GF-D8 (cell line): ENCODE measurements around the gene MTA2.
"Not testable (repeated sequence)": the region's sequence is repeated elsewhere in the genome, so short reads cannot be mapped to it uniquely, and the experiment has no call there.

Source experiments
- DNase-seq: peaks from one replicate; lab custom pipeline; 2025; lab: John Stamatoyannopoulos, UW

The MTA2 gene

GRCh38 chr11:62592146-62592815 is 9.4 kb downstream of the MTA2 start:
- no peak for DNase-seq

DNA sequence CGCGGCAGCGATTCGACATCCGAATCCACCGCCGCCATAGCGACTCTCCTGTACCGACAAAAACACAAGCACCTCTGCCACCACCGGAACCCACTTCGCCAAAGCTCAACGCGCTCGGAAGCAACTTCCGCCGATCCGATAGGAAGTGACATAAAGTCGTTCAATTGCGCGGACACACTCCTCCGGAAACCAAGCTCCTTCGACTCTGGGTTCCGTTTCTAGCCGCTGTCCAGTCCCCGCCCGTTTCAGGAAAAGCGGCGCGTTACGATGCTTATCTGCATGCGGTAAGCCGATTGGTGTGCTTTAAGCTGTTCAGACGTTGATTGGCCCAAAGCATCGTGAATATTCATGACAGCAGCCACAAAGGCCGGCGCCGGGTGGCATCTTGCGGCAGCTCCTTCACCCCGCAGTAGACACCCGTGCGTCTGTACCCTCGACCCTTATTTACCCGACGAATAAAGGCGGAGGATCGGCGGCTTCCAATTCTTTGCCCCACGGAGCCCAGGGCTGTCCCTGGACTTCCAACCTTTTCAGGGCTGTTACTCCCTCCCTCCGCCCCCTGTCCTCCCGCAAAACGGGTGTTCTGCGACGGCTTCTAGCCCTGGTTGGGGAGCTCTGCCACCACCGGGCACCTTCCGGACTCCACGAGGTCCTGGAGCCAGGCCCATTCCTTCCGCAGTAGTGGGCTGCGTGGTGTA is 10.1 kb downstream of the MTA2 start, which contains the start of gene TUT1:
Gene TUT1 (minus strand): TSS at position 76 of the 698 bp plus-strand sequence. CDS start 38 bp downstream, at position 38.
- peak; percentile 99 for DNase-seq

DNA sequence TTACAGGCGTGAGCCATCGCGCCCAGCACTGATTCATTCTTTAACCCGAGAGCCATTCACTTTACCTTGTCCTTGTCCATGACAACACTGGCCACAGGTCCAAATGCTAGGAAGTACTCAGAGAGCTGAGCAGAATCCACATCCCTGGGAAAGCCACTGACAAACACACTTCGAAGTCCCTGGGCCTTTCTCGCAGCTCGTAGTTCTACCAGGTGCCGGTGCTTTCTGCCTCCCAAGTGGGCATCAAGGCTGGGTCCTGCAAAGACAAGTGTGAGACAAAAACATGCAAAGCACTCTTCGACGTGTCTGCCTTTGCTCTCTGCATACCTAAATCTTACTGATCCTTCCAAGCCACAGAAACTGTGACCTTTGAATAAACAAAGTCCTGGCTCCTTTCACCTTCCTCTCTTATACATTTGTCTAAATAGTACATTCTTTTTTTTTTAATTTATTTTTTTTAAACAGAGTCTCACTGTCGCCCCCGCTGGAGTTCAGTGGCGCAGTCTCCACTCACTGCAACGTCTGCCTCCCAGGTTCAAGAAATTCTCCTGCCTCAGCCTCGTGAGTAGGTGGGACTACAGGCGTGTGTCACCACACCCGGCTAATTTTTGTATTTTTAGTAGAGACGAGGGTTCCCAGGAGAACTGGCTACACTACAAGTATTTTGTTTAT is 12.6 kb downstream of the MTA2 start:
- DNase-seq = no peak

DNA sequence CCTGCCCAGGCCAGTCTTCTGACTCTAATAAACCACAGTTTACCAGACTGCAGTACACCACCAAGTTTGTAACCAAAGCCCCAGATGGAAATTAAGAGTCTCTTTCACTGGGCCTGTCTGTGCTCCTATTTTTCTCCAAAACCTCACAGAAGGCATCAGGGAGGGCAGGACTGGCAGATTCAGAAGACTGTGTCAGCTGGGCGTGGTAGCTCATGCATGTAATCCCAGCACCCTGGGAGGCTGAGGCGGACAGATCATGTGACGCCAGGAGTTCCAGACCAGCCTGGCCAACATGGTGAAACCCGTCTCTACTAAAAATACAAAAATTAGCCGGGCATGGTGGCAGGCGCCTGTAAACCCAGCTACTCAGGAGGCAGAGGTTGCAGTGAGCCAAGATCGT is 16.3 kb downstream of the MTA2 start:
- DNase-seq = not testable (repeated sequence)

GRCh38 chr11:62581735-62582134 is 19.9 kb downstream of the MTA2 start:
- not testable (repeated sequence) for DNase-seq

DNA sequence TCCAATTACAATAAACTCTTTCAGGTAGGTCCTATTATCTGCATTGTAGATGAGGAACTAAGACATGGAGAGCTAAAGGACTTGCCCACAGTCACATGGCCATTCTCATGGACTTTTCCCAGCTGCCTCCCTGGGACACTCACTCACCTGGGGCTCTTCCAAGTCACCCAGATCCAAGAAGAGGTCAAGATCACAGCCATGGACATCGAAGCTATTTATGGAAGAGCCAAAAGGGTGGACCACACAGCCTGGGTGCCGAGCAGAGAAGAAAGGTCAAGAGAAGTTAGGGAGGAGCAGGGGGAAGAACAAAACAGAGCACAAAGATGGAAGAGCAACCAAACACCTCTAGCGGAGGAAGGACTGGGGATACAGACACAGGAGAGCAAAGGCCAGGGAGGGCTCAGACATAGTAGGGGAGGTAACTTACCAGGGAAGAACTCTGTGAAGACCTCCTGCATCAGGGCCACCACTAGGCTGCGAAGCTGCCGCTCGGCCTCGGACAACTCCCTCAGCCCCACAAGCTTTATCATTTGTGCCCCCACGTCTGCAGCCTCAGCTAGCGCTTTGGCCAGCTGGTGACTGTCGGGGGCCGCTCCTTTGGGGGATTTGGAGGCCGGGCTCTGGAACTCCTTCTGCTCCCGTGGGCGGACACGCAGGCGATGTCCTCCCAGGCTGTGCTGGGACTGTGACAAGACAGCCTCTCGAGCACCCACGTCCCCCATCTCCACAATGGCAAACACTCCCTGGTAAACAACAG is 20.5 kb downstream of the MTA2 start:
- DNase-seq = no peak

DNA sequence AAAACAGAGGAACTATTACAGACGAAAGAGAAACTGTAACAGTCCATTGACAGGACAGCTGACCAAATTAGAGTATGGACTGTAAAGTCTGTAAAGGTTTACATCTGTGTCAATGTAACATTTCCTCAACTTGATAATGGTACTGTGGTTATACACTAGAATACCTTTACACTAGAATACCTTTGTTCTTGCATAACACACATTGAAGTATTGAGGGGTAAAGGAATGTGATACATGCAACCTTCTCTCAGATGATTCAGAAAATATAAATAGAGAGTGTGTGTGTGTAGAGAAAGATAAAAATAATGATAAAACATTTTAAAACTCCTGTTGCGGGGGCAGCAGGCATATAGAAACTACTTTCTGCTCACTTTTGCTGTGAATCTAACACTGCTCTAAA is 22.4 kb downstream of the MTA2 start:
- no peak for DNase-seq

DNA sequence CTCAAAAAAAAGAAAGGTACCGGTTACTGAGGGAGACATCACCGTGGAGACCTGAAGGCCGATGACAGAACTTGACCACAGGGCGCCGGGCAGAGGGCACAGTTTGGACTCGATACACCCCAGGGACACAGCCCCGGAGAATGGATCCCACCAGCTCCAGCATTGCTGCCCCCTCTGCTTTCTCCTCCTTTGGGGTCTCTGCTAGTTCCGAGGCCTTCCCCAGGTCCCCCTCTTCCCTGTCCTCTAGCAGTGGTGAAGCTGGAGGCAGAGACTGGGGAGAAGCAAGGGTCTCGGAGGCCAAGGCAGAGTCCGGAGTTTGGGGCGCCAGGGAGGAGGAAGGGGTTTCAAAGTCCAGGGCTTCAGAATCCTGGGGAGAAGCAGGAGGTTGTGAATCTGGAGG is 23.1 kb downstream of the MTA2 start:
- DNase-seq = no peak

DNA sequence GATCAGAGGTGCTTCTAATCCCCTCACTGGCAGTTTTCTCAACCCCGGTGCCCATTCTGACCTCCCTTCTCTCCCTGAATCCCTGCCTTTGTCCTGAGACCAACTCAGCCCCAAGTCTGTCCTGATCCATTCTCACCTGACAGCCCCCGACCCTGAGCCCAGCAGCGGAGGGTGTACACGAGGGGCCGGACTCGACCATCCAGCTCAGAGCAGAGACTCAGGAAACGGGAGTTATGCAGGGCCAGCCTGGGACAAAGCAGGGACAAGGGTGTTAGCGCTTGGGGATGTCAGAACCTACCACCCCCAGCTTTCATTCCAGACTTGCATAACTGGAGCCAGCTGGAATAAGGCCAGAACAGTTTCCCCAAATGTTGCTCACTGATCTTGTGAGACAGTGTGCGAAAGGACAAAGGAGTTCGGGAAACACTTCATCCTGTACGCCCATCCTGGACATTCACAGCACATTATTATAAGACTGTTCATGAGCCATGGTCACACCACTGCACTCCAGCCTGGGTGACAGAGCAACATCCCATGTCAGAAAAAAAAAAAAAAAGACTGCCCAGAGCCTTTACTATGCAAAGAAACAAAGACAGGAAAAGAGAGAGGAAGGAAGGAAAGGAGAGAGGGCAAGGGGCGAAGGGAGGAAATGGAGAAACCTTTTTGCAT is 24.5 kb downstream of the MTA2 start:
- no peak for DNase-seq

GRCh38 chr11:62575837-62576236 is 25.8 kb downstream of the MTA2 start:
- DNase-seq = no peak

- no peak for DNase-seq
Measured at GRCh38 chr11:62575156-62575555, 26.5 kb downstream of the MTA2 start.

GRCh38 chr11:62574363-62575071 is 27.1 kb downstream of the MTA2 start:
- DNase-seq = no peak

DNA sequence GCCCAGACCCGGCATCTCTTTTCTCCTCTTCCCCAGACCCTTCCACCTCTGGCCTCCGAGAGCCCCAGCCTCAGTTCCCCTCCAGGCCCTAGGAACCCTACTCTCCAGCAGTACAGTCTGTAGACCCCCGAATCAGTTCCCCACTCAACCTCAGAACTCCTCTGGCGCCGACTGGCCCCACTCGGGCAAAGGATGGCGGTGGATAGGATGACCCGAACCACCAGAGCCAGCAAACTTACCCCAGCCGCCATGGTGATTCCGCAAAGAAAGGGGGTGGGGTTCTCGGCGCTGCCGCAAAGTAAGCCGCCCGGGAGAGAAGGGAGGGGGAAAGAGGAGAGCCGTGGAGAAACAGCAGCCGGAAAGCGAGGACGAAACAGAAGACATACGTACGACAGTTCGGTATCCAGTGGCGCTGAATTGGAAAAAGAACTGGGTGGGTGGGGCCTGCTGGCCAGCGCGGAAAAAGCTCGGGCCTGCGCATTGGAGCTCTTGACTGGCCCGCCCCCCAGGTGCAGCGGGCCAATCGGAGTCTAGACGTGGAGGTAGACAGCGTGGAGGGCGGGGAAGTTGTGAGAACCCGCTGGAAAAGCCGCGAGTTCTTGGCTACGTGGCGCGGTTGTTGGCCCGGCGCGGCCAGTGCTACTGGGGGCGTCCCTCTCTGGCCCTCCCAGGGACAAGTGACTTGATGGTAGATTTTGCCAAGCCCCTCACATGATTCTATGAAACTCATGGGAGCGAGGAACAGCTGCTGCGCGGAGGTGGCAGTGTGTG is 27.9 kb downstream of the MTA2 start, which contains the start of gene EEF1G:
Gene EEF1G (minus strand): TSS at position 300 of the 771 bp plus-strand sequence. CDS start 49 bp downstream, at position 251.
- DNase-seq = peak; percentile 99

- DNase-seq = no peak
Measured at GRCh38 chr11:62573006-62573591, 28.6 kb downstream of the MTA2 start.

- no peak for DNase-seq
Measured at GRCh38 chr11:62572431-62572830, 29.2 kb downstream of the MTA2 start.

DNA sequence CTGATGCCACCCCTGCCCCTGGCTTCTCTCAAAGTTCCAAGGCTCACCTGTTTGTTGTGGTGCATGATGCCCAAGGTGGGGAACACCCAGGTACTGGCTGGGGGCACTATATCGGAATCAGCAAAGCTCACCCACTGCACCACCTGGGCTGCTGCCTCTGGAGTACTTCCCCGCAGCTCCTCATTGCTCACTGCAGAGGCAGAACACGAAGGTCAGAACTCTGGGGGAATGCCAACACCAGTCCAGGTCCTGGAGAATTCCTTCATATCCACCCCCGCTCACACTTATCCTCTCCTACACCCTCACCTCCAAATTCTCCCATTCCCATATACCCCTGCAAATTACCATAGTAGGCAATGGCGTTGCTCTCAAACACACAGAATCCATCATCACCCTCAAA is 30.2 kb downstream of the MTA2 start:
- not testable (repeated sequence) for DNase-seq

GRCh38 chr11:62570903-62571302 is 30.8 kb downstream of the MTA2 start:
- DNase-seq = not testable (repeated sequence)

- no peak for DNase-seq
Measured at GRCh38 chr11:62569611-62570010, 32.1 kb downstream of the MTA2 start.

- DNase-seq = no peak
Measured at GRCh38 chr11:62567018-62567633, 34.5 kb downstream of the MTA2 start.
